Endothelial cell of umbilical vein (primary cell): ENCODE data around the gene JAZF1. TPM values are rescaled to one million over a fixed set of nuclear protein-coding genes. Genes with fewer than 3 reads are reported as not detected.

ENCODE experiments used
- BruUV-seq: library from RNA; stranded (reverse); fragments of 400-500 nt; replicated peaks from 2 replicates; lab custom pipeline; 2021; lab: Mats Ljungman, UMichigan
- CTCF ChIA-PET: fragments of 300-600, 350-600 bp; sonication (Branson Sonifier 250); formaldehyde crosslinking; loops from one replicate; lab custom pipeline; 2021; ENCODE audit warnings: antibody characterized with exemption, inconsistent platforms; lab: Charles Lee
- POLR2A ChIA-PET: fragments of 300-600, 350-600 bp; sonication (Branson Sonifier 250); formaldehyde crosslinking; loops from one replicate; lab custom pipeline; 2021; ENCODE audit warnings: antibody characterized with exemption, inconsistent platforms; lab: Charles Lee
- DNase-seq: peaks from one replicate; pipeline ENCODE4 v3.0.0-alpha.2; 2011; ENCODE audit warnings: low read depth, low spot score
- FAIRE-seq: peaks from 2 replicates; lab custom pipeline; 2011; peaks lifted over from hg19 to GRCh38; lab: Jason Lieb, UNC
- H2AFZ ChIP-seq: 2 replicates; pipeline ENCODE4 v1.6.0; 2012; ENCODE audit warnings: low read depth, low read length, control low read depth, inconsistent platforms
- H3K27ac ChIP-seq: 2 replicates; pipeline ENCODE4 v1.5.1; 2011; ENCODE audit warnings: low read depth, mild to moderate bottlenecking, control low read depth, low read length, moderate library complexity; ENCODE audit not compliant: insufficient read depth
- H3K27me3 ChIP-seq, 2 experiments: 2 replicates each; pipeline versions ENCODE4 v1.6.0 to v1.6.1; 2011; ENCODE audit warnings: low read length in 2 of 2, mixed read lengths in 1 of 2; ENCODE audit not compliant: control insufficient read depth in 2 of 2, insufficient read depth in 2 of 2
- H3K36me3 ChIP-seq, 2 experiments: 2 replicates in 1 of 2; 3 replicates in 1 of 2; pipeline ENCODE4 v1.5.1; 2011; ENCODE audit warnings: low read length in 2 of 2, mild to moderate bottlenecking in 1 of 2, moderate library complexity in 1 of 2; ENCODE audit not compliant: control insufficient read depth in 2 of 2, insufficient read depth in 2 of 2; ENCODE audit errors: extremely low read depth in 1 of 2
- H3K4me1 ChIP-seq: 3 replicates; pipeline ENCODE4 v1.5.1; 2011; ENCODE audit warnings: mild to moderate bottlenecking, low read length; ENCODE audit not compliant: control insufficient read depth, insufficient read depth; ENCODE audit errors: extremely low read depth
- H3K4me2 ChIP-seq: 2 replicates; pipeline ENCODE4 v1.6.1; 2011; ENCODE audit warnings: low read length, control low read depth, mixed read lengths; ENCODE audit not compliant: insufficient read depth
- H3K4me3 ChIP-seq, 3 experiments: fragments of 200-600 bp in 1 of 3; sonication (generic), shearing (Covaris generic) in 1 of 3; replicated peaks in 1 of 3; 2 replicates each; pipeline ENCODE4 v1.5.1; 2011 to 2016; ENCODE audit warnings: control low read depth in 3 of 3, low read length in 3 of 3, mild to moderate bottlenecking in 2 of 3, inconsistent platforms in 1 of 3, low read depth in 1 of 3, moderate library complexity in 1 of 3; ENCODE audit not compliant: insufficient read depth in 1 of 3
- H3K79me2 ChIP-seq: 2 replicates; pipeline ENCODE4 v1.6.0; 2012; ENCODE audit warnings: low read length, inconsistent platforms; ENCODE audit not compliant: control insufficient read depth, insufficient read depth
- H3K9ac ChIP-seq: replicated peaks from 2 replicates; pipeline ENCODE3; 2011; ENCODE audit warnings: low read length, control low read depth; ENCODE audit not compliant: insufficient read depth; ENCODE audit errors: extremely low read depth
- H3K9me1 ChIP-seq: replicated peaks from 3 replicates; pipeline ENCODE4 v1.6.0; 2011; ENCODE audit warnings: mild to moderate bottlenecking, low read length; ENCODE audit not compliant: control insufficient read depth, insufficient read depth; ENCODE audit errors: extremely low read depth
- H3K9me3 ChIP-seq: replicated peaks from 2 replicates; pipeline ENCODE4 v1.5.1; 2012; ENCODE audit warnings: low read length, inconsistent platforms; ENCODE audit not compliant: control insufficient read depth, insufficient read depth
- H4K20me1 ChIP-seq: replicated peaks from 2 replicates; pipeline ENCODE3; 2011; ENCODE audit warnings: mild to moderate bottlenecking, low read length; ENCODE audit not compliant: control insufficient read depth, insufficient read depth; ENCODE audit errors: extremely low read depth
- CTCF ChIP-seq, 2 donors: IDR thresholded peaks; 1 replicate in 1 of 2; 2 replicates in 1 of 2; pipeline ENCODE4 v1.5.1; 2011; ENCODE audit warnings: low read length in 2 of 2, mild to moderate bottlenecking in 2 of 2, moderate library complexity in 2 of 2, control low read depth in 1 of 2, inconsistent platforms in 1 of 2, low read depth in 1 of 2; ENCODE audit not compliant: insufficient read depth in 1 of 2; ENCODE audit errors: extremely low read depth in 1 of 2
- EZH2 ChIP-seq: IDR thresholded peaks from 2 replicates; pipeline ENCODE4 v1.6.1; 2012; ENCODE audit warnings: borderline replicate concordance, low read depth, mild to moderate bottlenecking, moderate library complexity, low read length, inconsistent platforms; ENCODE audit not compliant: severe bottlenecking
- FOS ChIP-seq: IDR thresholded peaks from 2 replicates; pipeline ENCODE4 v1.6.1; 2011; ENCODE audit warnings: mild to moderate bottlenecking, low read length, moderate library complexity, borderline replicate concordance; ENCODE audit not compliant: insufficient read depth
- GATA2 ChIP-seq: IDR thresholded peaks from 2 replicates; pipeline ENCODE4 v1.7.0; 2011; ENCODE audit warnings: low read depth, mild to moderate bottlenecking, moderate library complexity, mixed read lengths, low read length; ENCODE audit not compliant: insufficient read length, insufficient read depth
- JUN ChIP-seq: IDR thresholded peaks from 2 replicates; pipeline ENCODE4 v1.6.1; 2011; ENCODE audit warnings: borderline replicate concordance, low read depth; ENCODE audit not compliant: insufficient read length, insufficient read depth
- MYC ChIP-seq: IDR thresholded peaks from one replicate; pipeline ENCODE4 v1.6.1; 2011; ENCODE audit warnings: mild to moderate bottlenecking, low read depth, low read length
- POLR2A ChIP-seq: IDR thresholded peaks from 2 replicates; pipeline ENCODE4 v1.6.1; 2012; ENCODE audit warnings: low read depth, mild to moderate bottlenecking, control low read depth, low read length
- POLR2AphosphoS5 ChIP-seq: IDR thresholded peaks from 2 replicates; pipeline ENCODE4 v1.6.1; 2012; ENCODE audit warnings: low read depth, mild to moderate bottlenecking, control low read depth, low read length, moderate library complexity; ENCODE audit not compliant: insufficient read depth
- dilution Hi-C: fragments of 300-500 bp; cut with MboI; formaldehyde crosslinking; loops from one replicate; pipeline ENCODE4 v1.15.0; 2019; ENCODE audit warnings: low sequenced_read_pairs; ENCODE audit not compliant: extremely low pct_ligation_motif_present
- intact Hi-C: fragments of 100-400 bp; cut with micrococcal nuclease; formaldehyde crosslinking; loops from one replicate; pipeline ENCODE4 v1.10.0; 2022
- polyA plus RNA-seq, 4 experiments: library from polyadenylated mRNA; depleted of rRNA in 3 of 4; stranded (reverse) in 3 of 4; unstranded in 1 of 4; fragments of >200 nt; gene quantifications; 2 replicates each; pipeline versions ENCODE4 v1.2.1 to v1.2.3, GENCODE V29; 2011 to 2012; ENCODE audit warnings: missing spikeins in 1 of 4
- total RNA-seq: library from RNA; stranded (reverse); gene quantifications from 2 replicates; pipeline ENCODE4 v1.2.3, GENCODE V29; 2021

Gene JAZF1
- total and polyA plus RNA-seq, 2 donors (not counting 3 experiments of a cell fraction or from before 2014, with no cell fraction given): 2.5 to 16.9 TPM

- H3K9me3 ChIP-seq: no peaks in the 10 kb centered on the region
- no peaks in the 10 kb centered on the region for H4K20me1 ChIP-seq
- H3K27ac ChIP-seq: no peak overlapping the region
- no peak overlapping the region for H3K4me3 ChIP-seq
- H3K79me2 ChIP-seq: no peaks in the 10 kb centered on the region
- H3K4me1 ChIP-seq: peaks cover 12% of the 10 kb centered on the region
- H3K9ac ChIP-seq: no peak overlapping the region
- peak; percentile 77 for FAIRE-seq
- CTCF ChIA-PET: interaction anchor here (1.0 to 5.2 kb wide), 4 partner anchors 9 to 187 kb away, joined by 3 to 28 read pairs (median 8); no protein-coding TSS in a partner anchor
- BruUV-seq: no TSS peak
- H3K27me3 ChIP-seq: no peaks in the 10 kb centered on the region
- no peaks in the 10 kb centered on the region for H3K9me1 ChIP-seq
- dilution Hi-C loops (no loop called here), intact Hi-C loops (no loop called here)
- no peaks in the 10 kb centered on the region for H3K36me3 ChIP-seq
- peak; percentile 39 for DNase-seq
- no peak overlapping the region for H3K4me2 ChIP-seq
- POLR2A ChIA-PET: no interaction called here
- no peak overlapping the region for H2AFZ ChIP-seq
- TF ChIP-seq JUN (peak; percentile 61), FOS (peak; percentile 65), EZH2 (no peak), GATA2 (peak; percentile 21)
Measured at GRCh38 chr7:28107960-28108359, 72.6 kb downstream of the JAZF1 start.

- intact Hi-C loops: no loop called here
- no peak overlapping the region for H3K4me3 ChIP-seq
- no peak overlapping the region for H3K4me2 ChIP-seq
- H3K9me1 ChIP-seq: no peaks in the 10 kb centered on the region
- POLR2A ChIA-PET: no interaction called here
- no peak overlapping the region for H3K27ac ChIP-seq
- DNase-seq: no peak
- no TSS peak for BruUV-seq
- H3K79me2 ChIP-seq: no peaks in the 10 kb centered on the region
- no peak overlapping the region for H3K9ac ChIP-seq
- H3K36me3 ChIP-seq: no peaks in the 10 kb centered on the region
- no peaks in the 10 kb centered on the region for H4K20me1 ChIP-seq
- no peak overlapping the region for H2AFZ ChIP-seq
- CTCF ChIA-PET: interaction anchor here (0.9 to 5.2 kb wide), 5 partner anchors 9 to 910 kb away, joined by 3 to 28 read pairs (median 9); no protein-coding TSS in a partner anchor
- dilution Hi-C loops: no loop called here
- peaks cover 12% of the 10 kb centered on the region for H3K4me1 ChIP-seq
- H3K27me3 ChIP-seq: no peaks in the 10 kb centered on the region
- FAIRE-seq: no peak
- no peaks in the 10 kb centered on the region for H3K9me3 ChIP-seq
- TF ChIP-seq CTCF (IDR thresholded peaks at IDR 0.05; ENCODE audit: extremely low read depth in 1 of 2, insufficient read depth in 1 of 2, low read depth in 1 of 2, low read length in 2 of 2): no peak
- TF ChIP-seq POLR2AphosphoS5: no peak
- TF ChIP-seq MYC: no peak
- TF ChIP-seq GATA2: no peak
- TF ChIP-seq FOS: no peak
- no peak for TF ChIP-seq JUN
- no peak for TF ChIP-seq POLR2A
- TF ChIP-seq EZH2: no peak
Measured at GRCh38 chr7:28106321-28106829, 74.2 kb downstream of the JAZF1 start.
